SK-N-MC (cell line): ENCODE results near the gene PRSS22.

ENCODE experiments used
- EZH2 ChIP-seq: fragments of 200-600 bp; sonication (generic); IDR thresholded peaks from one replicate; pipeline ENCODE4 v1.6.1; 2017; ENCODE audit warnings: antibody characterized with exemption
- POLR2AphosphoS5 ChIP-seq: IDR thresholded peaks from 2 replicates; pipeline ENCODE4 v1.6.1; 2012; ENCODE audit warnings: mild to moderate bottlenecking, low read depth, low read length, borderline replicate concordance

GRCh38 chr16:2809149-2809760 lies 48.7 kb downstream of the PRSS22 start:
- no peak for TF ChIP-seq POLR2AphosphoS5
- no peak for TF ChIP-seq EZH2
